HepG2 (cell line): ENCODE data around the gene LEMD1. TPM values are rescaled to one million over a fixed set of nuclear protein-coding genes. Genes with fewer than 3 reads are reported as not detected.

Source experiments
- ATAC-seq: fragments of 200-7000 bp; cut with Tn5 transposase; 3 replicates; pipeline ENCODE4 v1.9.1; 2020; ENCODE audit warnings: mild to moderate bottlenecking, moderate library complexity
- BruUV-seq: library from RNA; stranded (reverse); fragments of 400-500 nt; replicated peaks from 2 replicates; lab custom pipeline; 2021; lab: Mats Ljungman, UMichigan
- CTCF ChIA-PET: fragments of 300-600 bp; formaldehyde crosslinking; extraction: SDS; loops from one replicate; lab custom pipeline; 2021; ENCODE audit warnings: low total read pairs, inconsistent platforms, low intra/inter-chr PET ratio; lab: Yijun Ruan, JAX
- POLR2A ChIA-PET: fragments of 350-600 bp; sonication (Branson Sonifier 250); formaldehyde crosslinking; loops from one replicate; lab custom pipeline; 2020; ENCODE audit warnings: antibody characterized with exemption, inconsistent platforms; lab: Yijun Ruan, JAX
- DNase-seq: peaks from one replicate; pipeline ENCODE4 v3.0.0-alpha.2; 2015; ENCODE audit warnings: low spot score
- FAIRE-seq: peaks from 3 replicates; lab custom pipeline; 2011; peaks lifted over from hg19 to GRCh38; lab: Jason Lieb, UNC
- H2AFZ ChIP-seq: one replicate; pipeline ENCODE4 v1.6.1; 2011; ENCODE audit warnings: low read length, inconsistent platforms
- H3K27ac ChIP-seq: fragments of 300-600 bp; 3 replicates; pipeline ENCODE4 v1.8.0; 2011; ENCODE audit warnings: mixed run types, mild to moderate bottlenecking, mixed read lengths, low read length, inconsistent platforms; ENCODE audit not compliant: insufficient read depth; ENCODE audit errors: extremely low read length
- H3K27me3 ChIP-seq, 2 experiments: fragments of 200-600 bp in 1 of 2; 2 replicates in 1 of 2; 3 replicates in 1 of 2; pipeline versions ENCODE4 v1.6.0 to v1.8.0; 2011; ENCODE audit warnings: low read length in 2 of 2, mild to moderate bottlenecking in 2 of 2, moderate library complexity in 2 of 2, inconsistent platforms in 1 of 2; ENCODE audit not compliant: insufficient read depth in 2 of 2, control insufficient read depth in 1 of 2
- H3K36me3 ChIP-seq, 2 experiments: fragments of 200-600 bp in 1 of 2; replicated peaks in 1 of 2; 2 replicates in 1 of 2; 3 replicates in 1 of 2; pipeline versions ENCODE4 v1.5.1 to v1.8.0; 2011; ENCODE audit warnings: low read length in 2 of 2, inconsistent platforms in 1 of 2; ENCODE audit not compliant: insufficient read depth in 2 of 2, control insufficient read depth in 1 of 2
- H3K4me1 ChIP-seq: 2 replicates; pipeline ENCODE4 v1.5.1; 2012; ENCODE audit warnings: low read length, inconsistent platforms; ENCODE audit not compliant: insufficient read depth
- H3K4me2 ChIP-seq: 2 replicates; pipeline ENCODE4 v1.6.0; 2011; ENCODE audit warnings: low read depth, low read length, inconsistent platforms
- H3K4me3 ChIP-seq, 3 experiments: fragments of 200-600 bp in 1 of 3; sonication (generic), shearing (Covaris generic) in 1 of 3; replicated peaks in 1 of 3; 2 replicates each; pipeline ENCODE4 v1.5.1; 2011 to 2016; ENCODE audit warnings: low read length in 3 of 3, inconsistent platforms in 2 of 3, low read depth in 2 of 3, mild to moderate bottlenecking in 2 of 3, control low read depth in 1 of 3, mixed read lengths in 1 of 3; ENCODE audit not compliant: insufficient read depth in 1 of 3
- H3K79me2 ChIP-seq: one replicate; pipeline ENCODE4 v1.6.1; 2011; ENCODE audit warnings: low read length, inconsistent platforms; ENCODE audit not compliant: insufficient read depth
- H3K9ac ChIP-seq: 2 replicates; pipeline ENCODE4 v1.6.0; 2011; ENCODE audit warnings: mild to moderate bottlenecking, low read depth, low read length, inconsistent platforms; ENCODE audit not compliant: insufficient read depth
- H3K9me3 ChIP-seq: 2 replicates; pipeline ENCODE4 v1.5.1; 2012; ENCODE audit warnings: mild to moderate bottlenecking, low read length
- H4K20me1 ChIP-seq: 2 replicates; pipeline ENCODE4 v1.6.0; 2011; ENCODE audit warnings: inconsistent platforms, mild to moderate bottlenecking, low read length, moderate library complexity; ENCODE audit not compliant: insufficient read depth
- BCL3 ChIP-seq: sonication (generic); formaldehyde crosslinking; IDR thresholded peaks from 2 replicates; pipeline ENCODE4 v1.5.1; 2020; ENCODE audit warnings: mild to moderate bottlenecking, missing genetic modification reagents, moderate library complexity
- CREM ChIP-seq, 2 experiments: sonication (generic) in 1 of 2; formaldehyde crosslinking in 1 of 2; IDR thresholded peaks; 2 replicates each; pipeline versions ENCODE4 v1.4.0 to v1.6.1; 2016 to 2020; ENCODE audit warnings: antibody characterized with exemption in 1 of 2, mild to moderate bottlenecking in 1 of 2, missing genetic modification reagents in 1 of 2
- E2F5 ChIP-seq: sonication (generic); formaldehyde crosslinking; conservative IDR thresholded peaks from 2 replicates; pipeline ENCODE4 v1.4.0; 2020; ENCODE audit warnings: missing genetic modification reagents
- ELF4 ChIP-seq: sonication (generic); formaldehyde crosslinking; IDR thresholded peaks from 2 replicates; pipeline ENCODE4 v1.5.0; 2020; ENCODE audit warnings: missing genetic modification reagents, mild to moderate bottlenecking, moderate library complexity, borderline replicate concordance
- GZF1 ChIP-seq: sonication (generic); formaldehyde crosslinking; IDR thresholded peaks from 2 replicates; pipeline ENCODE4 v1.5.1; 2020; ENCODE audit warnings: mild to moderate bottlenecking, missing genetic modification reagents
- HNF1B ChIP-seq: sonication (generic); formaldehyde crosslinking; IDR thresholded peaks from 2 replicates; pipeline ENCODE4 v1.5.1; 2020; ENCODE audit warnings: mild to moderate bottlenecking, moderate library complexity, missing genetic modification reagents
- LCORL ChIP-seq, 2 experiments: fragments of 450-650 bp in 1 of 2; sonication (generic) in 1 of 2; formaldehyde crosslinking in 1 of 2; IDR thresholded peaks; 2 replicates each; pipeline versions ENCODE4 v1.5.0 to v1.6.1; 2017 to 2020; ENCODE audit warnings: antibody characterized with exemption in 1 of 2, missing genetic modification reagents in 1 of 2
- NFE2L1 ChIP-seq: sonication (generic); formaldehyde crosslinking; IDR thresholded peaks from 2 replicates; pipeline ENCODE4 v1.4.0; 2020; ENCODE audit warnings: missing genetic modification reagents, mild to moderate bottlenecking, borderline replicate concordance
- PBX3 ChIP-seq: sonication (generic); formaldehyde crosslinking; IDR thresholded peaks from 2 replicates; pipeline ENCODE4 v1.8.1; 2023; ENCODE audit warnings: missing genetic modification reagents, inconsistent platforms, borderline replicate concordance
- PPARG ChIP-seq: conservative IDR thresholded peaks from 2 replicates; pipeline ENCODE4 v1.6.1; 2016; ENCODE audit warnings: missing biosample characterization, missing genetic modification reagents
- TCF7 ChIP-seq: sonication (generic); IDR thresholded peaks from 2 replicates; pipeline ENCODE4 v1.6.1; 2016; ENCODE audit warnings: antibody characterized with exemption, low read depth
- ZBTB7B ChIP-seq: sonication (generic); formaldehyde crosslinking; IDR thresholded peaks from 2 replicates; pipeline ENCODE4 v1.4.0; 2020; ENCODE audit warnings: missing genetic modification reagents
- WGBS: methylation state at CpG from one replicate; pipeline ENCODE4 v1.1.6; 2017; ENCODE audit warnings: low lambda C conversion rate; 5-methylcytosine and 5-hydroxymethylcytosine counted together
- in situ Hi-C: cut with HindIII; loops from 2 replicates; pipeline ENCODE4 v1.10.0; 2017; ENCODE audit warnings: low pct_unique_long_range_greater_than_20kb; ENCODE audit not compliant: extremely low pct_ligation_motif_present
- intact Hi-C: fragments of 100-400 bp; cut with micrococcal nuclease; formaldehyde crosslinking; loops from one replicate; pipeline ENCODE4 v1.10.0; 2022; ENCODE audit not compliant: unreplicated experiment
- polyA plus RNA-seq, 8 experiments: library from polyadenylated mRNA; depleted of rRNA in 3 of 8; stranded (reverse) in 7 of 8; unstranded in 1 of 8; fragments of >200 nt; fragmentation: Illumina TruSeq in 4 of 8; extraction: Trizol in 4 of 8; gene quantifications; 2 replicates each; pipeline versions ENCODE4 v1.2.1 to v1.2.3, GENCODE V29; 2011 to 2016; ENCODE audit warnings: low read depth in 4 of 8, missing spikeins in 1 of 8, mixed read lengths in 1 of 8; ENCODE audit not compliant: insufficient read depth in 1 of 8
- total RNA-seq, 5 experiments: library from RNA; depleted of rRNA; stranded (reverse); fragments of >200 nt; fragmentation: Illumina TruSeq; extraction: Trizol; gene quantifications; 2 replicates each; pipeline ENCODE4 v1.2.3, GENCODE V29; 2016; ENCODE audit warnings: low read depth in 1 of 5

LEMD1 gene
- total and polyA plus RNA-seq, 2 of the 13 experiments (the other 11 are each of a cell fraction or from before 2014, with no cell fraction given), result 1.4 to 2.3 TPM

- ChIA-PET CTCF (interaction anchor here (1.2 to 1.6 kb wide), 2 partner anchors 18 to 132 kb away, joined by 5 to 24 read pairs; no protein-coding TSS in a partner anchor), POLR2A (interaction anchor here (0.8 kb wide), 1 partner anchor 132 kb away, joined by 4 read pairs; no protein-coding TSS in a partner anchor)
- no TSS peak for BruUV-seq
- DNase-seq (no peak), FAIRE-seq (no peak), ATAC-seq (no peak)
- no peaks in the 10 kb centered on the region for H3K9me3 ChIP-seq
- no peak overlapping the region for H3K4me3 ChIP-seq
- H3K79me2 ChIP-seq, result no peaks in the 10 kb centered on the region
- no peaks in the 10 kb centered on the region for H3K36me3 ChIP-seq
- peaks cover 7 to 49% of the 10 kb centered on the region in 2 experiments; a peak in 4 of 5 replicates for H3K27me3 ChIP-seq
- no peak overlapping the region for H3K27ac ChIP-seq
- TF ChIP-seq TCF7 (no peak), LCORL (IDR thresholded peaks at IDR 0.05) (no peak), LCORL (CRISPR knock-in tag; IDR thresholded peaks at IDR 0.05) (no peak), BCL3 (CRISPR knock-in tag) (no peak), E2F5 (CRISPR knock-in tag) (no peak)
- H2AFZ ChIP-seq, result no peak overlapping the region
- H3K9ac ChIP-seq, result no peak overlapping the region
- H3K4me1 ChIP-seq, result no peaks in the 10 kb centered on the region
- intact Hi-C loops (loop anchor here (1.0 kb wide), 1 partner anchor 132 kb away; no protein-coding TSS in a partner anchor), in situ Hi-C loops (no loop called here)
- no peaks in the 10 kb centered on the region for H4K20me1 ChIP-seq
- H3K4me2 ChIP-seq, result no peak overlapping the region
- WGBS, result 13% methylated on average over 6 of the region's 6 CpGs
Measured at GRCh38 chr1:205353612-205354011, 68.2 kb downstream of the LEMD1 start.

GRCh38 chr1:205353191-205353590 is 68.7 kb downstream of the LEMD1 start:
- TF ChIP-seq CREM (IDR thresholded peaks at IDR 0.05) (no peak), CREM (CRISPR knock-in tag; IDR thresholded peaks at IDR 0.05) (no peak), PBX3 (CRISPR knock-in tag) (no peak), GZF1 (no peak), ELF4 (no peak), HNF1B (CRISPR knock-in tag) (no peak), NFE2L1 (CRISPR knock-in tag) (no peak), ZBTB7B (CRISPR knock-in tag) (no peak), PPARG (CRISPR knock-in tag) (no peak)
- TF ChIP-seq, all 625 proteins: peak for 0
- Histone ChIP-seq H4K20me1 (no peaks in the 10 kb centered on the region), H3K4me2 (no peak overlapping the region), H2AFZ (no peak overlapping the region), H3K9me3 (no peaks in the 10 kb centered on the region), H3K36me3 (no peaks in the 10 kb centered on the region), H3K27me3 (peaks cover 7 to 52% of the 10 kb centered on the region in 2 experiments; a peak in 4 of 5 replicates), H3K4me1 (no peaks in the 10 kb centered on the region), H3K27ac (no peak overlapping the region), H3K79me2 (no peaks in the 10 kb centered on the region), H3K4me3 (no peak overlapping the region), H3K9ac (no peak overlapping the region)
- WGBS, result 67% methylated on average over 4 of the region's 4 CpGs
- ChIA-PET POLR2A (no interaction called here), CTCF (no interaction called here)
- BruUV-seq, result no TSS peak
- FAIRE-seq, result no peak
- in situ Hi-C loops (no loop called here), intact Hi-C loops (no loop called here)
- ATAC-seq, result no peak
- DNase-seq, result no peak
